ENCODE results near the gene CCDC57.
"Not testable (repeated sequence)": the region's sequence is repeated elsewhere in the genome, so short reads cannot be mapped to it uniquely, and the experiment has no call there.

CCDC57 gene

GRCh38 chr17:82201498-82201910 is 11.1 kb downstream of the CCDC57 start:
- no peak for DNase-seq (ENCODE audit: low spot score)

DNA sequence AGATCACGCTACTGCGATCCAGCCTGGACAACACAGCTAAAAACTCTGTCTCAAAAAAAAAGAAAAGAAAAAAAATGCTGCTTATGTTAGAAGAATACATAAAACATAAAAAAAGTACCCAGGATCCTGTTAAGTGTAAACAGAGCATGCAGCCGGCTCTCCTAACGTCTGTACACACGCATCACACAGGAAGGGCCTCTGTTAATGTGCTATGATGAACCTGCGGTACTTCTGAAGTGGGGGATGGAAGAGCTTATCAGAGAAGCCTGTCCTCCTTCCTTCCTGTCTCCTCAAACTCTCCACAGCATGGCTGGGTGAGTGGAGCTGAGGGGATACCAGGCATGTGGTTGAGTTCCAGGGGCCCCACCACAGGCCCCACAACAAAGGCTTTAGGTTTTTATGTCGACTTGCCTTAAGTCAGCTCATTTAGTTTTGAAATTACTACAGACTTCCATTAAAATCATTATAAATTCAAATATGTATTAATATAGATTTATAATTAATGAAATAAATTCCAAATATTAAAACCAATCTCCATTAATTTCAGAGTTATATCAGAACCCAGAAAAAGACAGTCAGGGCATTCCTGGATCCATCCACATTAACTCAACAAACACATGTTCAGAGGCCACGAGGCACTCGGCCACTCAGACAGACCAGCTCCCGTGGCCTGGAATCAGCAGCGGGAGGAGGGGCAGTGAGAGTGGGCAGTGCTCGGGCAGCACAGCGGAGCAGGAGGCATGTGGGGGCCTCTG is 11.7 kb downstream of the CCDC57 start:
- DNase-seq (ENCODE audit: low spot score), result no peak

DNA sequence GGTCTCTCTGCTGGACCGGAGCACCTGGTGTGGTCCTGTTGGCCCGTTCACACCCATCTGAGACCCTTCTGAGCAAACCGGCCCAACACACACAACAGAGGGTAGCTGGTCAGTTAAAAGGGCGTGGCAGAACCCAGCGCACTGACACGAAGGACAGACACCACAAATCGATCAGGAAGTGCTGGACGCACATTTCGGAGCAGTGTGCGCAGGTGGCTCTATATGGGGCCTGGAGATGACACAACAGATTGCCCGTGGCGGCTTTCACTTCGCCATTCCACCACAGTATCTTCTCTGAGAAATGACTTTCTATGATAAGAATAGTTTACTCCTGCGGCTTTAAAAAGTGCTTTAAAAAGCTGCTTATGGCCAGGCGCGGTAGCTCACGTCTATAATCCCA is 12.5 kb downstream of the CCDC57 start:
- no peak for DNase-seq (ENCODE audit: low spot score)

- DNase-seq (ENCODE audit: low spot score), result no peak
Measured at GRCh38 chr17:82199496-82199895, 13.1 kb downstream of the CCDC57 start.

- no peak for DNase-seq (ENCODE audit: low spot score)
Measured at GRCh38 chr17:82198092-82198491, 14.6 kb downstream of the CCDC57 start.

GRCh38 chr17:82195675-82196672 is 16.7 kb downstream of the CCDC57 start:
- DNase-seq (ENCODE audit: low spot score), result no peak

DNA sequence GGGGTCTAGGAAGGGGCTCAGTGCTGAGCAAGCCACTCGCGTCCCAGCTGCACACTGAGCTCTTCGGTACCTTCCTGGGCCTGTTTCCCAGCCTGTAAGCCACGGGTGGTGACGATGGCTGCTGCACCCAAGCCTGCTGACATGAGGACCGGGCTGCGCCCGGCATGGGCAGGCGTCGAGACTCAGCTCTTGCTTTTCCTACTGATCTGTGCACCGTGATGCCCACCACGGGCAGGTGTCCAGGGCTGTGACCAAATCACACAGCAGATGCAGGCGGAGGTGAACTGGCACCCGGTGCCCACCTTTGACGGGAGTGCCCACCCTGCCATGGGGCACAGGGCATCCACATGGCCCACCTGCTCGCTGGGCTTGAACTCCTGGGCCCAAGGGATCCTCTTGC is 17.9 kb downstream of the CCDC57 start:
- DNase-seq (ENCODE audit: low spot score), result no peak

DNA sequence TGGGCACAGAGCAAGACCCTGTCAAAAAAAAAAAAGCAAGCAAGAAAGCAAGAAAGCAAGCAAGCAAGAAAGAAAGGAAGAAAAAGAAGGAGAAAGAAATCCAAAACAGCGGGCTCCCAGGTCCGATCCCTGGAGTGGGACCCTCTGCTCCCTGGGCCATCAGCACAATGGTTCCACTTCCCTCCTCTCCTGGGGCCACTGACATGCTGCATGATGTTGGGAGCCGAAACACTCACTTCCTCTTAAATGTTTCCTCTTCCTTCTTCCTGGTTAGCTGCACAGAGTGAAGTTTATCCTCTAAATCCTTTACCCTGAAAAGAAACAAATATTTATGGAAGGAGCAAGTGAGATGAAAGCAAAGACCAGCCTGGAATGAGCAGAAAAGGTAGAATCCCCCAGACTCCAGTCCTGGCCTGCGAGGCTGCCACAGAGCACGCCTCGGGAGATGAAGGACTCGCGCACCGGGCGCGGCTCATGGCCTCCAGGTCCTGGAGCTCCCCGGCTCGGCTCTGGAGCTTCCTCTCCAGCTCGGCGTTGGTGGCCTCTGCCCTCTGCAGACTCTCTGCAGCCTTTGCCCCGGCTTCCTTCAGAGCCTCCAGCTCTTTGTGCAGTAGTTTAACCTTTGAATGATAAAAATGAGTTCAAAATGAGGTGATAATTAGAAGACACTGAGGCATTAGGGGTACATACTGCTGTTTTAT is 19.0 kb downstream of the CCDC57 start:
- no peak for DNase-seq (ENCODE audit: low spot score)

- DNase-seq (ENCODE audit: low spot score), result not testable (repeated sequence)
Measured at GRCh38 chr17:82193050-82193449, 19.6 kb downstream of the CCDC57 start.

DNA sequence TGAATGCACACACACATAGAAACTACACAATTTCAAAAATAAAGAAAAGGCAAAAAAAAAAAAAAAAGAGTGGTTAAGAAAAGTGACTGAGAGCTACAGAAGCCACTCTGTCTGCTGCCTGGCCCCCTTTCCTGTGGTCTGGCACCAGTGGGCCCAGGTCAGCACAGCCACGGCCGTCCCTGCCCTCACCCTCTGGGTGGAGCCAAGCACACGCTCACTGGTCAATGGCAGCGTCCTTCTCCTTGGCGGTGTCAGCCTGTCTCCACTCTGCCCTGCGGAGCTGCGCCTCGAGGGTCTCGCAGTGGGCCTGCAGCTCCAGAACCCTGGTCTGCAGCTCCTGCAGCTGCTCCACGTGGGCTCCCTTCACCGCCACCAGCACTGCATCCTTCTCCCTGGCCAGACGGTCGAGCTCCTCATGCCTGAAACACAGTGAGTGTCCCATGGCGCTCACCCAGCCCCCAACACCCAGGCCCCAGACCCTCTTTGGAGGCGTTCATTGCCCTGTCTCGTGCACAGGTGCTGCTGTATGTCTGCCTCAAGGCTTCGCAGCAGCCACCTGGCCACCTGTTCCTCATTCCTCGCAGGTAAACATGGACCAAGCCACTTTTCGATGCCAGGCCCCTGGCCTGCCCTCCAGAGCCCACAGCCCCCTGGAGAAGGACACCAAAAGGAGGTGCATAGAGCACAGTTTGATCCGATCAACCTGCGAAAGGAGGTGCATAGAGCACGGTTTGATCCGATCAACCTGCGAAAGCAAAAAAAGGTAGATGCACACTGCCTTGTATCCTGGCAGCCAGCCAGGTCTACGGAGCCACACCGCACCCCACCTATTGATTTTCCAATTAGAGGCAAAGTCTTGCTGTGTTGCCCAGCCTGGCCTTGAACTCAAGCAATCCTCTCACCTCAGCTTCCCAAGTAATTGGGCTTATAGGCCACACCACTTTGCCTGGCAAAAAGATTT is 24.4 kb downstream of the CCDC57 start:
- DNase-seq (ENCODE audit: low spot score), result no peak

GRCh38 chr17:82187500-82187899 is 25.1 kb downstream of the CCDC57 start:
- DNase-seq (ENCODE audit: low spot score), result no peak

DNA sequence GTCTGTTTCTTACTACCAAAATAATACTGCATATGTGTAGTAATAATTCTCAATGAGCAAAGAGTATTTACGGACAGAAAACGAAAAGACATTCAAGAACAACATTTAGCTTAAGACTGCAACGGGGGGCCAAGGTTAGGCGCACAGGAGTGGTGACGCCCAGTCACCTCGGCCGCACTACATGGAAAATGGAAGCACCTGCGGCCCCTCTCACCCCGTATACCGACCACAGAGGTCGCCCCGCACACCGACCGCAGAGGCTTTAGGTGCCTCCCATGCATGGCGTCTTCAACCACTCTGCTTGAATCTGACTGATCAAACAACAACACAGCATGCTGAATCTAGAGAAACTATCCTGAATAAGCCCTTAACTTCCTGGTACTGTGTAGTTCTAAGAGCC is 26.4 kb downstream of the CCDC57 start:
- DNase-seq (ENCODE audit: low spot score), result no peak

- DNase-seq (ENCODE audit: low spot score), result no peak
Measured at GRCh38 chr17:82184761-82185160, 27.9 kb downstream of the CCDC57 start.

- no peak for DNase-seq (ENCODE audit: low spot score)
Measured at GRCh38 chr17:82180776-82181528, 31.7 kb downstream of the CCDC57 start.

DNA sequence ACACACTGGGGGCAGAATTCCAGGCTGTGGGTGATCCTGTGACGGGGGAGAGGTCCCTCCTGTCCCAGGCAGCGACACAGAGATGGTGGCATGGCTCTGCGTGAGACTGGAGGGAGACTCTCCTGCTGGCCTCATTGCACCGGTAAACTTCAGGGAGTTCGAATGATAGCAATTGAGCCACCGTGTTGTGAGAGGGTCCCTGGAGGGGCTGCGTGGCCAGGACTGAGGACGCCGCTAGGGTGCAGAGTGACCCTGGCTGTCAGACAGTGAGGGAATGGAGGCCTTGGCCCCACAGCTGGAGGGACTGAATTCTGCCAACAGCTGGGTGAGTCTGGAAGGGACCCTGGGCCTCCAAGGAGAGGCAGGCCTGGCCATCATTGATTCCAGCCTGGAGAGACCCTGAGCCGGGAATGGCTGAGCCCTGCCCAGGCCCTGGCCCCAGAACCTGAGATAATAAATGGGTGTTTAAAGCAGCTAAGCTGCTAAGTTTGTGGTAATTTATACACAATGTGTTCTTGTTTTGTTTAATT is 32.6 kb downstream of the CCDC57 start:
- no peak for DNase-seq (ENCODE audit: low spot score)

GRCh38 chr17:82179412-82179811 is 33.2 kb downstream of the CCDC57 start:
- DNase-seq (ENCODE audit: low spot score), result no peak

- no peak for DNase-seq (ENCODE audit: low spot score)
Measured at GRCh38 chr17:82178499-82179261, 34.0 kb downstream of the CCDC57 start.

- DNase-seq (ENCODE audit: low spot score), result no peak
Measured at GRCh38 chr17:82177761-82178498, 34.7 kb downstream of the CCDC57 start.

DNA sequence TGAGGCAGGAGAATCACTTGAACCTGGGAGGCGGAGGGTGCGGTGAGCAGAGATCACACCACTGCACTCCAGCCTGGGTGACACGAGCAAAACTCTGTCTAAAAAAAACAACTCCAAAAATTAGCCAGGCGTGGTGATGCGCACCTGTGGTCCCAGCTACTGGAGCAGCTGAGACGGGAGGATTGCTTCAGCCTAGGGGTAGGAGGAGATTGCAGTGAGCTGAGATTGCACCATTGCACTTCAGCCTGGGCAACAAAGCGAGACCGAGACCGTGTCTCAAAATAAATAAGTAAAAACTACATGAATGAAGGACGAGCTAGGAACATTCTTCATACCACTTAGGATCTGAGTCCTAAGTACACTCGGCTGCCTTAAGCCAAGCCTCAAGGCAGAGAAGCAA is 35.4 kb downstream of the CCDC57 start:
- no peak for DNase-seq (ENCODE audit: low spot score)

Measured in RKO (cell line).